Caki2 (cell line): Measurements from ENCODE around the gene TKT. TPM values are rescaled to one million over a fixed set of nuclear protein-coding genes. Genes with fewer than 3 reads are reported as not detected.

Experiments used
- DNase-seq: peaks from one replicate; pipeline ENCODE4 v3.0.0-alpha.2; 2015; ENCODE audit warnings: low read depth
- in situ Hi-C: cut with HindIII; loops from 2 replicates; pipeline ENCODE4 v1.10.0; 2016; ENCODE audit warnings: low sequenced_read_pairs, low pct_unique_long_range_greater_than_20kb, mixed read lengths
- total RNA-seq: library from RNA; depleted of rRNA; stranded (reverse); fragments of >200 nt; shearing (Covaris generic); gene quantifications from 2 replicates; pipeline ENCODE4 v1.2.3, GENCODE V29; 2014; ENCODE audit warnings: low replicate concordance

Gene TKT
- total RNA-seq, 1 experiment from 2014 or later, result 2,977 TPM

DNA sequence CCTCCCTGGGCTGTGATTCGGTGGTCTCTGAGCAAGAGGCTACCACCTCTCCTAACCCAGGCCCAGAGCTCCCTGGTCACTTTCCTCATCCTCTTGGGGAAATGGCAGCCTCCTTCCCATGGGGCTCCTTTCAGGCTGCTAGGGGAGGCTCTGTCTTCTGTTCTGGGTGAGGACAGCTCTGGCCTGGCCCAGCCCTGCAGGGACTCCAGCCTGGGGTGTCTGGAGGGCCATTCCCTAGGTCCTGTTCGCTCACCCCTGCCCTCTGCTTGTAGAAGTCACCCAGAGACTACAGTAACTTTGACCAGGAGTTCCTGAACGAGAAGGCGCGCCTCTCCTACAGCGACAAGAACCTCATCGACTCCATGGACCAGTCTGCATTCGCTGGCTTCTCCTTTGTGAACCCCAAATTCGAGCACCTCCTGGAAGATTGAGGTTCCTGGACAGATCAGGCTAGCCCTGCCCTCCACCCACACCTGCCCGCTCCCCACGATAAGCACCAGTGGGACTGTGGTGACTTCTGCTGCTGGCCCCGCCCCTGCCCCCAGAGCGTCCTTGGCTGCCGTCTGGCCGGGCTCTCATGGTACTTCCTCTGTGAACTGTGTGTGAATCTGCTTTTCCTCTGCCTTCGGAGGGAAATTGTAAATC is 63.9 kb downstream of the TKT start:
- no peak for DNase-seq
- in situ Hi-C loops, result no loop called here

GRCh38 chr3:53190659-53191058 is 65.2 kb downstream of the TKT start:
- in situ Hi-C loops, result no loop called here

DNA sequence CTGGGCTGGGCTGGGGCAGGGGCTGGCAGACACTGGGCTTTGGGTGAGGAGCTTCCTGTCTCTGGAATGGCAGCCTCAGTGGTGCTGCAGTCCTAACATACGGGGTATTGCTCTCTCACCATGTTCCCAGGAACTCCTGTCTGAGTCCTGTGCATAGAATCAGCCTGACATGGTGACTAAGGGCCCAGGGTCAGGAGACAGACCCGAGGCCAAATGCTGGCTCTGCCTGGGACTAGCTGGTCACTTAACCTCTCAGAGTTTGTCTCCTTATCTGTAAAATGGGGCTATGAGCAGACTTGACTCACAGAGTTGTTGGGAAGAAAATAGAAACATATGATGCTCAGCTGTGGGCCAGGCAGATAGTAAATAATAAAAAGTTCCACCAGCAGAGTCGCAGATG is 66.5 kb downstream of the TKT start:
- in situ Hi-C loops, result no loop called here
- no peak for DNase-seq

More at GRCh38 chr3:53190659-53191058, 65.2 kb downstream of the TKT start:
- DNase-seq, result no peak

DNA sequence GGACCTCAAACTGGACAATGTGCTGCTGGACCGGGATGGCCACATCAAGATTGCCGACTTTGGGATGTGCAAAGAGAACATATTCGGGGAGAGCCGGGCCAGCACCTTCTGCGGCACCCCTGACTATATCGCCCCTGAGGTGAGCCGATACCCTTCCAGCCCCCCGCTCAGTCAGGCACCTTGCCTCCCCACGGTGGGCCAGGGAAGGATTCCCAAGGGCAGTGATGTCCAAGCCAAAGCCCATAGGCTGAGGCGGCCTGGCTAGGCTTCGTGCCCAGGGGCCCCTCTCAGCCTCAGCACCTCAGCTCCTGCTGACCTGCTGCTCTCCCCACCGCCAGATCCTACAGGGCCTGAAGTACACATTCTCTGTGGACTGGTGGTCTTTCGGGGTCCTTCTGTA is 67.1 kb downstream of the TKT start:
- no peak for DNase-seq
- in situ Hi-C loops, result no loop called here

DNA sequence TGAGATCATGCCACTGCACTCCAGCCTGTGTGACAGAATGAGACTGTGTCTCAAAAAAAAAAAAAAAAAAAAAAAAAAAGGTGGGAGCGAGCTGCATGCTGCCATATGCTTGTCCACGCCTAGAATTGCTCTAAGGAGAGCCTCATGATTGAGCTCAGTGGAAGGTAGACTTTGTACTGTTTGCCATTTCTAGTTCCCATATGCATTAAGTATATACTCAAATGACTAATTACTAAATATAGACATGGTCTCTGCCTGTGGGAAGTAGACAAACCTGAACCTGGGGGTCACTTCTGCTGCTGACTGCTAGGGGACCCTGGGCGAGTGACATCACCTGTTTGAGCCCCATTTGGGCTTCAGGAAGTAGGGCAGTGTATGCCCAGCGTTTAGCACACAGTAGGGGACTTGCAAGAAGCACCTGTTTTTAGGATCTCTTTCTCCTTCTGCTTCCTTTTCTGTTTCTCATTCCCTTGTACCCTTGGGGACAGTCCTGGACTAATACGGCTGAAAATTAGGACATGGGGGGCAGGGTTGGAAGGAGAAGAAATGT is 67.6 kb downstream of the TKT start:
- no peak for DNase-seq

GRCh38 chr3:53187430-53187829 is 68.4 kb downstream of the TKT start:
- in situ Hi-C loops, result no loop called here

More for the DNA sequence above, 67.6 kb downstream of the TKT start:
- in situ Hi-C loops, result no loop called here

GRCh38 chr3:53186726-53187125 is 69.1 kb downstream of the TKT start:
- no peak for DNase-seq
- in situ Hi-C loops, result no loop called here

More at GRCh38 chr3:53187430-53187829, 68.4 kb downstream of the TKT start:
- DNase-seq, result no peak

DNA sequence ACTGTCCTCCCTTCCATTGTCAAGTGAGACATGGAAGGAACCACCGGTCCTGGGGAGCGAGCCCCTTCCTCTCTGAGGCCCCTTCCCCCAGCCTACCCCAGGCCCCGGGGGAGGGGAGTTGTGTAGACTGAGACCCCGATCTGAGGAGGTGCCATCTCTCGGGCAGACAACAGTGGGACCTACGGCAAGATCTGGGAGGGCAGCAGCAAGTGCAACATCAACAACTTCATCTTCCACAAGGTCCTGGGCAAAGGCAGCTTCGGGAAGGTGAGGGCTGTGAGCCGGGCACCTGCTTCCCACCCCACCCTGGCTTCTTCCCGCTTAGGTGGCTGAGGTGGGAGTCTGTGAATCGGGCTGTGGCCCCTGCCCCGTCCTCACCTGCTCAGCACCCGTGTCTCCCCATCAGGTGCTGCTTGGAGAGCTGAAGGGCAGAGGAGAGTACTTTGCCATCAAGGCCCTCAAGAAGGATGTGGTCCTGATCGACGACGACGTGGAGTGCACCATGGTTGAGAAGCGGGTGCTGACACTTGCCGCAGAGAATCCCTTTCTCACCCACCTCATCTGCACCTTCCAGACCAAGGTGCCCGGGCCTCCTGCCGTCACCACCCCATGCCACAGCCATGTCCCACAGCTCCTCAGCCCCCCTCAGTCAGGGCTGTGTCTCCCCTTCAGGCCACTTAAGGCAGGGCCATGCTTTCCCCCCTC is 69.9 kb downstream of the TKT start:
- DNase-seq, result no peak
- in situ Hi-C loops, result no loop called here

DNA sequence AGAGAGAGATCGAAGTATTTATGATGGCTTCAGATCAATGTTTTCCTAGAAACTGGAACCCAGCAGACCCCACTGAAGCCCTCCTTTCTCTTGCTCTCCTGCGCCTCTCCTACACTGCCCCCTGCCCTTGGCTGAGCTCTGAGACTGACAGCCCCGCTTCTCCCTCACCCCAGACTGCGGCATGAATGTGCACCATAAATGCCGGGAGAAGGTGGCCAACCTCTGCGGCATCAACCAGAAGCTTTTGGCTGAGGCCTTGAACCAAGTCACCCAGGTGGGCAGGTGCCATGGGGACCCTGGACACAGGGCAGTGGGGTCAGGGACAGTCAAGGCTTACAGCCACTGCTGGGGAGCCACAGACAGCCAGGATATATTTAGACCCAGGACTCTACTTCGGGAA is 71.1 kb downstream of the TKT start:
- in situ Hi-C loops, result no loop called here

DNA sequence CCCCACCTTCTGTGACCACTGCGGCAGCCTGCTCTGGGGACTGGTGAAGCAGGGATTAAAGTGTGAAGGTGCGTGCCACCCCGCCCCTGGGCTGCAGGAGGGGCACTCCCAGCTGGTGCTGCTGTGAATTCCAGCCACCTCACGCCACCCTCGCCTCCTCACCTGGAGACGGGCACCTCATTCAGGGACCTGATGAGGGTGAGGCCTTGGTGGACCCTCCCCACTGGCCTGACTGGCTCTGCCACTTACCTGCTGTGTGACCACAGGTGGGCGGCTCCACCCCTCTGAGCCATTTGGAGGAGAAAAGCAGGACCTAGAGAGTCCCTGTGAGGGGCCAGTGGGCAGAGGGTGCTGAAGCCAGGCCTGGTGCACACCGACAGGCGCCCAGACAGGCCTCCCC is 72.3 kb downstream of the TKT start:
- DNase-seq, result no peak
- in situ Hi-C loops, result no loop called here

More for the DNA sequence above, 71.1 kb downstream of the TKT start:
- no peak for DNase-seq

GRCh38 chr3:53182764-53183355 is 73.0 kb downstream of the TKT start:
- DNase-seq, result no peak
- in situ Hi-C loops, result no loop called here

GRCh38 chr3:53181528-53181927 is 74.3 kb downstream of the TKT start:
- in situ Hi-C loops, result no loop called here
- DNase-seq, result no peak

- in situ Hi-C loops, result no loop called here
- DNase-seq, result no peak
These were observed 74.8 kb downstream of the TKT start for GRCh38 chr3:53181024-53181371.

GRCh38 chr3:53180305-53181023 is 75.4 kb downstream of the TKT start:
- in situ Hi-C loops, result no loop called here

DNA sequence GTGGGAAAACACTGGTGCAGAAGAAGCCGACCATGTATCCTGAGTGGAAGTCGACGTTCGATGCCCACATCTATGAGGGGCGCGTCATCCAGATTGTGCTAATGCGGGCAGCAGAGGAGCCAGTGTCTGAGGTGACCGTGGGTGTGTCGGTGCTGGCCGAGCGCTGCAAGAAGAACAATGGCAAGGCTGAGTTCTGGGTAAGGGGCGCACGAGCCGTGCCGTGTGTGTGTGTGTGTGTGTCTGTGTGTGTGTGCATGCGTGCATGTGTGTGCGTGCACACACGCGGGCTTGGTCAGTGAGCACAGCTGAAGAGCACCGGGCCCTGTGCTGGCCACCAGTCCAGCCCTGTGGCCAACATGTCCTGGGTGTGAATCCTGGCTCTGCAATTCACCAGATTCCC is 76.2 kb downstream of the TKT start:
- DNase-seq, result no peak
- in situ Hi-C loops, result no loop called here

More at GRCh38 chr3:53180305-53181023, 75.4 kb downstream of the TKT start:
- no peak for DNase-seq

DNA sequence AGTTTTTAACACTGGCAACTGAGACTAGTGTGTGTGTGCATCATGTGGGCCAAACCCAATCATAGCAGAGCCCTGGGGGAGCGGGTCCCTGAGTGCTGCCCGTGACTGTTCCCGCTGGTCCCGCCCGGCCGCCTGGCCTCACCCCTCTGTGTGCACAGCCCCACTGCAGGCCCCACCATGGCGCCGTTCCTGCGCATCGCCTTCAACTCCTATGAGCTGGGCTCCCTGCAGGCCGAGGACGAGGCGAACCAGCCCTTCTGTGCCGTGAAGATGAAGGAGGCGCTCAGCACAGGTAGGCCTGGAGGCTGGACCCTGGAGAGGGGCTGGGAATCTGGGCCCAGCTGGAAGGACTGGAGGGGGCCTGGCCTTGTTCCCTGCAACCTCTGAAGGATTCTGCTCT is 77.6 kb downstream of the TKT start:
- in situ Hi-C loops, result no loop called here
- DNase-seq, result no peak

DNA sequence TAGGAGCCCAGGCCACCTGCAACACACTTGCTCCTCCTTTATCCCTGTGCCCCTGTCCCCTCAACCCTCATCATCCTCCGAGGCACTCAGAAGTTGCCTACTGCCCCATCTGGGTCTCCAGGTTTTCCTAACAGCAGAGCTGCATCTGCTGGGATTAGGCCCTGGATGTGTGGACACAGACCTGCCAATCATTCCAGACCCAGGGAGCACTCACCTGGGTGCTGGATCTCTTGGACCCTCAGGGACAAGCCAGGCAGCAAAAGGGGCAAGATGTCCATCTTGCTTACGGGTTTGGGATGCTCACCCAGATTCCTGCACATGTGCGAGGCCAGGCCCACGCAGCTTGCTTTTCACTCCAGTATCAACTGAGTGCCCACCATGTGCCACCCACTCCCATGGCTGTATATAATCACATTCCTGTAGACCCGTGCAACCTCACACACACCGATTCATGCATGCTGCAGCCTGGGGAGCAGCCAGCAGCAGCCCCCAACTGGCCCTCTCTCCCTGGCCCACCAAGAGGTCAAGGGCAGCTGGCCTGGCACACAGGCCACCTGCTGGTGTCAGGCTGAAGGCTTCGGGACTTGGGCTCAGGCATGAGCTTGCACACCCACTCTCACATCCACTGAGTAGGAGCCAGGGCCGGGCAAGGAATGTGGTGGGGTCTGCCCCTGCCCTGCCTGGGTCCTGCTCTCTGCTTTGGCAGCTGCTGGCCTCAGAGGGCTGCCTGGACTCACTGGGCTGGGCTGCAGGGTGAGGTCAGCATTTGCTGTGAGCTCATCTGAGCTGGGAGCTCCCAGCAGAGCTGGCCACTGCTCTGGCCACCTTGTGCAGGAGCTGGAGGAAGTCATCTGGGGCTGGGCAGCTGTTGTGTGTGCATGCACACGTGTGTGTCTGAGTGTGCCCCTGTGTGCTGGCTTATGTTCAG is 79.9 kb downstream of the TKT start:
- no peak for DNase-seq
- in situ Hi-C loops, result no loop called here
